HepG2 (cell line): ENCODE results near the gene ZSCAN26. TPM values are rescaled to one million over a fixed set of nuclear protein-coding genes. Genes with fewer than 3 reads are reported as not detected.

Experiments
- ATAC-seq: fragments of 200-7000 bp; cut with Tn5 transposase; 3 replicates; pipeline ENCODE4 v1.9.1; 2020; ENCODE audit warnings: mild to moderate bottlenecking, moderate library complexity
- BruUV-seq: library from RNA; stranded (reverse); fragments of 400-500 nt; replicated peaks from 2 replicates; lab custom pipeline; 2021; lab: Mats Ljungman, UMichigan
- CTCF ChIA-PET: fragments of 300-600 bp; formaldehyde crosslinking; extraction: SDS; loops from one replicate; lab custom pipeline; 2021; ENCODE audit warnings: low total read pairs, inconsistent platforms, low intra/inter-chr PET ratio; lab: Yijun Ruan, JAX
- POLR2A ChIA-PET: fragments of 350-600 bp; sonication (Branson Sonifier 250); formaldehyde crosslinking; loops from one replicate; lab custom pipeline; 2020; ENCODE audit warnings: antibody characterized with exemption, inconsistent platforms; lab: Yijun Ruan, JAX
- DNase-seq: peaks from one replicate; pipeline ENCODE4 v3.0.0-alpha.2; 2015; ENCODE audit warnings: low spot score
- FAIRE-seq: peaks from 3 replicates; lab custom pipeline; 2011; peaks lifted over from hg19 to GRCh38; lab: Jason Lieb, UNC
- H2AFZ ChIP-seq: one replicate; pipeline ENCODE4 v1.6.1; 2011; ENCODE audit warnings: low read length, inconsistent platforms
- H3K27ac ChIP-seq: fragments of 300-600 bp; 3 replicates; pipeline ENCODE4 v1.8.0; 2011; ENCODE audit warnings: mixed run types, mild to moderate bottlenecking, mixed read lengths, low read length, inconsistent platforms; ENCODE audit not compliant: insufficient read depth; ENCODE audit errors: extremely low read length
- H3K27me3 ChIP-seq, 2 experiments: fragments of 200-600 bp in 1 of 2; 2 replicates in 1 of 2; 3 replicates in 1 of 2; pipeline versions ENCODE4 v1.6.0 to v1.8.0; 2011; ENCODE audit warnings: low read length in 2 of 2, mild to moderate bottlenecking in 2 of 2, moderate library complexity in 2 of 2, inconsistent platforms in 1 of 2; ENCODE audit not compliant: insufficient read depth in 2 of 2, control insufficient read depth in 1 of 2
- H3K36me3 ChIP-seq, 2 experiments: fragments of 200-600 bp in 1 of 2; replicated peaks in 1 of 2; 2 replicates in 1 of 2; 3 replicates in 1 of 2; pipeline versions ENCODE4 v1.5.1 to v1.8.0; 2011; ENCODE audit warnings: low read length in 2 of 2, inconsistent platforms in 1 of 2; ENCODE audit not compliant: insufficient read depth in 2 of 2, control insufficient read depth in 1 of 2
- H3K4me1 ChIP-seq: 2 replicates; pipeline ENCODE4 v1.5.1; 2012; ENCODE audit warnings: low read length, inconsistent platforms; ENCODE audit not compliant: insufficient read depth
- H3K4me2 ChIP-seq: 2 replicates; pipeline ENCODE4 v1.6.0; 2011; ENCODE audit warnings: low read depth, low read length, inconsistent platforms
- H3K4me3 ChIP-seq, 3 experiments: fragments of 200-600 bp in 1 of 3; sonication (generic), shearing (Covaris generic) in 1 of 3; replicated peaks in 1 of 3; 2 replicates each; pipeline ENCODE4 v1.5.1; 2011 to 2016; ENCODE audit warnings: low read length in 3 of 3, inconsistent platforms in 2 of 3, low read depth in 2 of 3, mild to moderate bottlenecking in 2 of 3, control low read depth in 1 of 3, mixed read lengths in 1 of 3; ENCODE audit not compliant: insufficient read depth in 1 of 3
- H3K79me2 ChIP-seq: one replicate; pipeline ENCODE4 v1.6.1; 2011; ENCODE audit warnings: low read length, inconsistent platforms; ENCODE audit not compliant: insufficient read depth
- H3K9ac ChIP-seq: 2 replicates; pipeline ENCODE4 v1.6.0; 2011; ENCODE audit warnings: mild to moderate bottlenecking, low read depth, low read length, inconsistent platforms; ENCODE audit not compliant: insufficient read depth
- H3K9me3 ChIP-seq: 2 replicates; pipeline ENCODE4 v1.5.1; 2012; ENCODE audit warnings: mild to moderate bottlenecking, low read length
- H4K20me1 ChIP-seq: 2 replicates; pipeline ENCODE4 v1.6.0; 2011; ENCODE audit warnings: inconsistent platforms, mild to moderate bottlenecking, low read length, moderate library complexity; ENCODE audit not compliant: insufficient read depth
- ARID5B ChIP-seq: IDR thresholded peaks from 2 replicates; pipeline ENCODE4 v1.4.0; 2020; ENCODE audit warnings: mild to moderate bottlenecking, missing genetic modification reagents
- CEBPB ChIP-seq: IDR thresholded peaks from 2 replicates; pipeline ENCODE4 v1.6.1; 2011; ENCODE audit warnings: low read depth, low read length, improper control_type of control experiment, borderline replicate concordance
- ISL2 ChIP-seq: sonication (generic); formaldehyde crosslinking; IDR thresholded peaks from 2 replicates; pipeline ENCODE4 v1.5.0; 2020; ENCODE audit warnings: missing genetic modification reagents
- ZHX2 ChIP-seq, 2 experiments: sonication (generic) in 1 of 2; formaldehyde crosslinking in 1 of 2; IDR thresholded peaks; 2 replicates each; pipeline versions ENCODE4 v1.6.1 to v1.9.0; 2014 to 2022; ENCODE audit warnings: antibody characterized with exemption in 1 of 2, borderline replicate concordance in 1 of 2, inconsistent platforms in 1 of 2, low read depth in 1 of 2, missing genetic modification reagents in 1 of 2
- ZNF780A ChIP-seq: sonication (generic); formaldehyde crosslinking; IDR thresholded peaks from 2 replicates; pipeline ENCODE4 v1.8.0; 2022; ENCODE audit warnings: mild to moderate bottlenecking, missing genetic modification reagents, moderate library complexity
- ZNF850 ChIP-seq: sonication (generic); formaldehyde crosslinking; conservative IDR thresholded peaks from 2 replicates; pipeline ENCODE4 v1.9.0; 2021; ENCODE audit warnings: mild to moderate bottlenecking, missing genetic modification reagents
- WGBS: methylation state at CpG from one replicate; pipeline ENCODE4 v1.1.6; 2017; ENCODE audit warnings: low lambda C conversion rate; 5-methylcytosine and 5-hydroxymethylcytosine counted together
- in situ Hi-C: cut with HindIII; loops from 2 replicates; pipeline ENCODE4 v1.10.0; 2017; ENCODE audit warnings: low pct_unique_long_range_greater_than_20kb; ENCODE audit not compliant: extremely low pct_ligation_motif_present
- intact Hi-C: fragments of 100-400 bp; cut with micrococcal nuclease; formaldehyde crosslinking; loops from one replicate; pipeline ENCODE4 v1.10.0; 2022; ENCODE audit not compliant: unreplicated experiment
- polyA plus RNA-seq, 8 experiments: library from polyadenylated mRNA; depleted of rRNA in 3 of 8; stranded (reverse) in 7 of 8; unstranded in 1 of 8; fragments of >200 nt; fragmentation: Illumina TruSeq in 4 of 8; extraction: Trizol in 4 of 8; gene quantifications; 2 replicates each; pipeline versions ENCODE4 v1.2.1 to v1.2.3, GENCODE V29; 2011 to 2016; ENCODE audit warnings: low read depth in 4 of 8, missing spikeins in 1 of 8, mixed read lengths in 1 of 8; ENCODE audit not compliant: insufficient read depth in 1 of 8
- total RNA-seq, 5 experiments: library from RNA; depleted of rRNA; stranded (reverse); fragments of >200 nt; fragmentation: Illumina TruSeq; extraction: Trizol; gene quantifications; 2 replicates each; pipeline ENCODE4 v1.2.3, GENCODE V29; 2016; ENCODE audit warnings: low read depth in 1 of 5

Gene ZSCAN26
- total and polyA plus RNA-seq, 2 of the 13 experiments (the other 11 are each of a cell fraction or from before 2014, with no cell fraction given): 12.0 to 15.6 TPM

- no TSS peak for BruUV-seq
- ChIA-PET CTCF (no interaction called here), POLR2A (interaction anchor here (1.1 to 1.6 kb wide), 2 partner anchors 22 to 111 kb away, joined by 3 read pairs; partner anchors contain the start of gene ZSCAN26)
- Histone ChIP-seq H3K9ac (no peak overlapping the region), H3K27me3 (no peaks in the 10 kb centered on the region), H3K27ac (no peak overlapping the region), H3K4me2 (no peak overlapping the region), H4K20me1 (no peaks in the 10 kb centered on the region), H2AFZ (no peak overlapping the region), H3K9me3 (no peaks in the 10 kb centered on the region), H3K4me3 (no peak overlapping the region), H3K4me1 (peaks cover under 1% of the 10 kb centered on the region; the same call in 1 of the 2 replicates), H3K79me2 (no peaks in the 10 kb centered on the region), H3K36me3 (peaks cover 12 to 37% of the 10 kb centered on the region in 2 experiments)
- ATAC-seq: peak; percentile 63
- FAIRE-seq: no peak
- peak; percentile 18 for DNase-seq
- in situ Hi-C loops (no loop called here), intact Hi-C loops (no loop called here)
- no peak for TF ChIP-seq ZNF850
- 0 out of 2 replicates have a peak, but pooled peaks have one; percentile 8 for TF ChIP-seq CEBPB
- 97% methylated on average over 6 of the region's 6 CpGs for WGBS
These were observed 21.6 kb upstream of the ZSCAN26 start for GRCh38 chr6:28245206-28245941.

- no peaks in the 10 kb centered on the region; a peak in 1 of 5 replicates for H3K27me3 ChIP-seq
- 88% methylated on average over 1 of the region's 1 CpG for WGBS
- H3K4me1 ChIP-seq: peaks cover 24% of the 10 kb centered on the region
- H3K27ac ChIP-seq: no peak overlapping the region
- ChIA-PET POLR2A (no interaction called here), CTCF (no interaction called here)
- H3K4me3 ChIP-seq: no peak overlapping the region
- H3K9me3 ChIP-seq: no peaks in the 10 kb centered on the region
- BruUV-seq: no TSS peak
- DNase-seq: no peak
- H3K9ac ChIP-seq: no peak overlapping the region
- intact Hi-C loops (no loop called here), in situ Hi-C loops (no loop called here)
- FAIRE-seq: no peak
- peaks cover 11% of the 10 kb centered on the region for H3K79me2 ChIP-seq
- ATAC-seq: no peak
- H2AFZ ChIP-seq: no peak overlapping the region
- no peaks in the 10 kb centered on the region for H4K20me1 ChIP-seq
- H3K4me2 ChIP-seq: no peak overlapping the region
- H3K36me3 ChIP-seq: peaks cover 12 to 37% of the 10 kb centered on the region in 2 experiments
- TF ChIP-seq ISL2: no peak
- no peak for TF ChIP-seq ZNF780A (CRISPR knock-in tag)
- TF ChIP-seq ZHX2 (IDR thresholded peaks at IDR 0.05; ENCODE audit: low read depth): no peak
- TF ChIP-seq ZHX2 (CRISPR knock-in tag; IDR thresholded peaks at IDR 0.05; ENCODE audit: borderline replicate concordance): no peak
- TF ChIP-seq ARID5B (CRISPR knock-in tag): no peak
These were observed 18.0 kb upstream of the ZSCAN26 start for GRCh38 chr6:28248916-28249315.
